HG03097 (cell line): ENCODE data around the gene TARBP2.
"Not testable (repeated sequence)": the region's sequence is repeated elsewhere in the genome, so short reads cannot be mapped to it uniquely, and the experiment has no call there.

Experiments used
- ATAC-seq: cut with Tn5 transposase; IDR thresholded peaks from one replicate; pipeline ENCODE4 v1.9.1; 2021; ENCODE audit not compliant: unreplicated experiment, low FRiP score

Gene TARBP2

DNA sequence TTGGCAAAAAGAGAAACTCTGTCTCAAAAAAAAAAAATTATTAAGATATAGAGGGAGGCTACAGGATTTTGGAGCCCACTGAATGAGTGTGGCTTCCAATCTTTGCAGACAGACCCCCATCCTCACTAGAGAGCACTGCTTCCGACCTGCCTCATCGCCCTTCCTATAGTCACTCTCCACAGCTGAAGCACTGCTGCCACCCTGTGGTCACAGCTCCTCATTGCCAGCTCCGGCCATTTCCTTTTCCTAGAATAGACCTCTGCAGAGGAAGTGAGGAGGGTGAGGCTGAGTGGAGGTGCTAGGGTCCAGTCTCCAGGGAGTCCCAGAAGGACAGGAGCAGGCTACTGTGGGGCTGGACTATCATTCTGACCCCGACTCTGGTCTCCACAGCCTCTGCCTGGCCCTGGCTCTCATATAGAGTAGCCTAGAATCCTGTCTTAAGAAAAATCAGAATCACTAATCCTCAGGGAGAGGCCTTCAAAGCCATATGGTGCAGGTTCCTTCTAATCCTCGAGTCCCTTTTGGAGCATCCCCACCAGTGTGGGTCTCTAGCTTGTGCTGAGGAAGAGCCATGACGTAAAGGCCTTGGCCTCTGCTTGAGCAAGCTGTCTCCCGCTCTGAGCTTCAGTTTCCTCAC lies 7.6 kb downstream of the TARBP2 start:
- peak; percentile 84 for ATAC-seq

DNA sequence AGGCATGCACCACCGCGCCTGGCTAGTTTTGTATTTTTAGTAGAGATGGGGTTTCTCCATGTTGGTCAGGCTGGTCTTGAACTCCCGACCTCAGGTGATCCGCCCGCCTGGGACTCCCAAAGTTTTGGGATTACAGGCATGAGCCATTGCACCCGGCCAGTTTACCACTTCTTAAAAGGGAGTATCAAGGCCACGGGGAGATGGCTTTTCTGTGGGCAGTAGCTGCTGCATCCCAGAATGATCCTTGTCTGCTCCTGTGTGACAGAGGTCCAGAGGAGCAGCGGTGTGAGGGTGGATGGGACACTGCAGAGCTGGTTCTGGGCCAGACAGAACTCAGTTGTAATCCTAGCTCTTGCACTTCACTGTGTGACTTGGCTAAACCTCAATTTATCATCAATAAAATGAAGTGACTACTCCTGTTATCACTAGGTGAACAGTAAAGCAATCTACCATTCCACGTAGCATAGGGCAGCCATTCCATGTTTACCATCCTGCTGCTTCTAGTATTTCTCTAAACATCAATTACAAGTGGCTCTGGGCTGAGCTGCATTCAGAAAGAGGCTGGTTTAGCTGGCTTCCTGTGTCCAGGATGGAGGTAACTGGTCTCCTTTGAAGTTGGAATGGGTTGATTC lies 9.2 kb downstream of the TARBP2 start:
- no peak for ATAC-seq

- ATAC-seq: no peak
Measured at GRCh38 chr12:53513712-53514410, 12.8 kb downstream of the TARBP2 start.

DNA sequence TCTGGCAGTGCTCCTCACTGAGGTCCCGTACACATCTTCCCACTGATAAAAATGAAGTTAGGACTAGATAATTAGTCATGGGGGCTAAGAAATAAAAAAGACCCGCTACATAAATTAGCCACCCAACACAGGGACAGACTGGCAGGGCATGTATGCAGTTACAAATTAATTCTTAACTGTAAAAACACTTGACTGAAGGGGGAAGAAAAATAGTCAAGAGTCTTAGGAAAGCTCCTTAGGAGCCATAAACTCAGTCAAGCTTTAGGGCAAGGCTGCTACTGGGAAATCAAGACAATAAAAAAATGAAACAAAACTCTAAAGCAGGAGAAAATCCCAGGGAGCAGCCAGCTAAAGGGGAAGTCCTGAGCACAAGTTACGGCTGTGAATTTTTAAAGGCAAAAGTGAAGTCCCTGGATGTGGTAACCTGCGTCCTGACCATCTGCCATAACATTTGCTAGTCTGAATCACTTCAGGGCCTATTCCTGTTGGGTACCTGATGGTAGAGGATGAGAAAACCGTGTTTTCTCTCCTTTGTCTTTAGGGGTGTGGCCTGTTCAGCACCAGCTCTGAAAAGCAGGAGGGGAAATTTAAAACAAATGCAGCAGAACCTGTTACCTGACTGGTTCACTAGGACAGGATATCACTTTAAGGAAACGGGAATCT lies 13.7 kb downstream of the TARBP2 start:
- no peak for ATAC-seq

DNA sequence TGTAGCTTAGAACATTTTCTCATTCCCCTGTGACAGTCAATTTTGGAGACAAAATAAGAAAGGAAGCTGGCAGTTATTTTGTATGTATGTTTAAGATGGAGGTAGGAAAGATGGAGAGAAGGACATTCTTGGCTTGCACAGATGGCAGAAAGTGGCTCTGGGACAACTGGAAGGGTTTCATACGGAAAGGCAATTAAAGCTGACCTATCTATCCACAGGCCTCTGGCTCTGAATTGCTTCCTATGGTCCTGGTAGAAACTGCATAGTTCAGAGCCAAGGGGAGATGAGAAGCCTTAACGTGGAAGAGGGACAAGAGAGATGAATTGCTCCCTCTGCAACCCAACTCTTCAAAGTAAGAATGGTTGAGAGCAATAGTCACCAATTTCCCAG lies 14.2 kb downstream of the TARBP2 start:
- ATAC-seq: no peak

DNA sequence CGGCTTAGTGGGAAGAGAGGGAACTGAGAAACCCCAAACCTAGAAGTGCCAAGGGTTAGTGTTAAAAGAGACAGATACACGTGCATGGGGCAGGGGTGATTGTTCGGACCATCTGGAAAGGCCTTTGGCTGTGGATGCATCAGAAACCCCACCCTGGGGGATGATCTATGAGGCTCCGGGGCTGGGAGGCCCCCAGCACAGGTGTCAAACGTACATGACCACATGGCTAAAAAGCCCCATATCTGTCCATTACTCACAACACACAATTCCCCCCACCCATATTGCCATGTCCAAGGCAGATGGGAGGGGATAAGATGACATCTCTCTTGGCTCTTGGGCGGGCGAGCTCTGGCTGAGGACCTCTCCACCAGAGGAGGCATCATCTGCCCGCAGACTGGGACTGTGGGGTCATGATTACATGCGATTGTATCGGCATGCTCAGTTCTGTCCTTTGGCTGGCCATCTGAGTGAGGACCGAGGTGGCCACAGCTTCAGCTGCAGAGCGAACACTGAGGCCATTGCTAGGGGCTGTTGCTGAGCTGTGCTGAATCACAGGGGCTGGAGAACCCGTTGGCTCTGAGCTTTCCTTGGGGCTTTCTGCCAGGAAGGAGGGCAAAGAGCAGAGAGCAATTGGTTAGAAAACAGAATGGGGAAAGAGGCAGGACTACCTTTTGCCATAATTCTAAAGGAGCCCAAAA lies 15.8 kb downstream of the TARBP2 start:
- no peak for ATAC-seq

DNA sequence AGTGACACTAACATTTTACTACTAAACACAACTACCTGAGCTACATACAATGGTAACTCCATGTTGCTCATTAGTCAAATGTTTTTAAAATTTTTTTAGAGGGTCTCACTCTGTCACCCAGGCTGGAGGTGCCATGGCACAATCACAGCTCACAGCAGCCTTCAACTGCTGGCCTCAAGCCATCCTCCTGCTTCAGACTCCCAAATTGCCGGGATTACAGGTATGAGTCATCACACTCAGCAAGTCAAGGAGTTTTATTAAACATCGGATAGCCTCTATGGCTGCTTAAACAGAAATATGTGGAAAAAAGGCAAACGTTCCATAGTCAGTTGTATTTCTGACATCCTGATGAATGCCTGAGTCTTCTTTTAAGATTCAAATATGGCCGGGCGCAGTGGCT lies 17.3 kb downstream of the TARBP2 start:
- ATAC-seq: no peak

DNA sequence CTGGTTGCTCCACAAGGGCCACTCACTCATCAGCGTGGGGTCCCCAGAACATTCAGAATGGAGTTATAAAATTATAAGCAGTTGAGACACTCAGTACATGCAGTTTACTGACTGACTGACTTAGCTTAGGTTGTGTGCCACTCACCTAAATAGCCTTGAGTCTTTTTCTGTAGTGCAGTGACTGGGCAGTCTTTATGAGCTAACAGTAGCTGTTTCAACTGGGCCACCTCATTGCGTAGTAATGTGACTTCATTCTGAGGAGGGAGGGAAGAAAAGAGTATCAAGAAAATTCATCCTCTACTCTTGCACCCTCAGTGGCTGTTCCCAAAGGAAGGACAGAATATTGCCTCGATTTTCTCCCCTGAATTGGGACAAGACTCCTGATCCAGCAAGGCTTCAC lies 22.0 kb downstream of the TARBP2 start:
- ATAC-seq: no peak

DNA sequence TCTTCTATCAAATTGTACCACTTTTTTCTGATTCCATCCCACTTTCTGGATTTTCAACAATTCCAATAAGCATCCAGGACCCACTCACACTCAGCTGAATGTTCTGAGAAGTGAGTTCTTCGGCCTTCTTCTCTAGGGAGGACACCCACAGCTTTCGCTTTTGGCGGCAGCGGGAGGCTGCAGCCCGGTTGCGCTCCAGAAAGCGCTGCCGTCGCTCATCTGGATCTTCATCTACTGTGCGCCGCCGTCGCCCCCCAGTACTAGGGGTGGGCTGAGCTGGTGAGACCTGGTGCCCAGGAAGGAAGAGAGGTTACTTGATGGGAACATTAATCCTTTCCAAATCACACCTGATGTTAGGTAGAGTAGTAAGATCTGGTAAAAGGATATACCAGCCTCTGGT lies 23.4 kb downstream of the TARBP2 start:
- ATAC-seq: no peak

DNA sequence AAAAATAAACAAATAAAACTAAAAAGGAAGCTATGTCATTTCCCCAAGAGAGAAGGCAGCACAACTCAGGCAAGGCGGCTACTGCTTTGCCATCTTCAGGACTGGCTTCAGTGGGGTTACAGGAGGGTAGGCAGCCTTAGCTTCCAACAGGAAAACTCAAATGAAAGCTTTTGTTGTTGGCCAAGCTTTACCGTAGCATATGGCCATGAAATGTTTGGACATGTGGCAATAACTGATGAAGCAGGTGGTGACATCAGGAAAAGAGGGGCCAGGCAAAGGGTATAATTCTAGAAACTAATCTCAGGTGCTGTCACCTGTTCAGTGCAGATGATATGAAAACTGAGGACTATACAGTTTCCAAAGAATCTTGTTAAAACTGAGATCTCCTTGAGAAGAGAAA lies 29.0 kb downstream of the TARBP2 start:
- ATAC-seq: no peak

DNA sequence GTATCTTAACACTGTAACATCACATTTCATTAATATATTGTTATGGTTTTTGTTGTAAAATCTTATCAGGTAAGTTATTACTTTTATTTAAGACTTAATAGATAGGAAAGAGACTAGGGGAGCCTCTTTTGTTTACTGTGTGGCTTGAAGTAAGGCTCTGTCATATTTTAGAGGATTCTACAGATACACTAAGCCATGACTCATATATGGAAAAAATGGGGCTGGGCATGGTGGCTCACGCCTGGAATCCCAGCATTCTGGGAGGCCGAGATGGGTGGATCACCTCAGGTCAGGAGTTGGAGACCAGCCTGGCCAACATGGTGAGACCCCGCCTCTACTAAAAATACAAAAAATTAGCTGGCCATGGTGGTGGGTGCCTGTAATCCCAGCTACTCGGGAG lies 29.8 kb downstream of the TARBP2 start:
- ATAC-seq: no peak

- ATAC-seq: no peak
Measured at GRCh38 chr12:53532021-53532420, 30.9 kb downstream of the TARBP2 start.

GRCh38 chr12:53532524-53533445 lies 31.7 kb downstream of the TARBP2 start:
- ATAC-seq: no peak

DNA sequence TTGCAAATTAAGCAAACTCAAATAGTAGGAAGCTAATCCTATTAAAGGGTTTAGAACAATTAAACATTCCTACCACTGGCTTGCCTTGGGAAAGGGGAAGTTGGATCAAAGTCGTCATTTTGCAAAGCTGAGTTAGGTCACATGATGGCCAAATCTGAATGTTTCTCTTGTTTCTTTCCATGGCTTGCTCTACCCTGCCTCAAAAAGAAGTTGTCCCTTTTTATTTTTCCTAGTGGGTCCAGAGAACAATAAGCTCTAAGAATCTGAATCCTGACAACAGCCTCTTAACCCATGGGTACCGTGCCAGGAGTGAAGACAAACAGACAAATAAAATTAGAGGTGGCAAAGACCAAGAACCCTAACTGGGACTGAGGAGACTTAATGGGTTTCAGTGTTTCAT lies 32.4 kb downstream of the TARBP2 start:
- ATAC-seq: no peak

- no peak for ATAC-seq
Measured at GRCh38 chr12:53536962-53537361, 35.9 kb downstream of the TARBP2 start.

- no peak for ATAC-seq
Measured at GRCh38 chr12:53538209-53538689, 37.2 kb downstream of the TARBP2 start.

GRCh38 chr12:53539526-53539925 lies 38.4 kb downstream of the TARBP2 start:
- no peak for ATAC-seq

DNA sequence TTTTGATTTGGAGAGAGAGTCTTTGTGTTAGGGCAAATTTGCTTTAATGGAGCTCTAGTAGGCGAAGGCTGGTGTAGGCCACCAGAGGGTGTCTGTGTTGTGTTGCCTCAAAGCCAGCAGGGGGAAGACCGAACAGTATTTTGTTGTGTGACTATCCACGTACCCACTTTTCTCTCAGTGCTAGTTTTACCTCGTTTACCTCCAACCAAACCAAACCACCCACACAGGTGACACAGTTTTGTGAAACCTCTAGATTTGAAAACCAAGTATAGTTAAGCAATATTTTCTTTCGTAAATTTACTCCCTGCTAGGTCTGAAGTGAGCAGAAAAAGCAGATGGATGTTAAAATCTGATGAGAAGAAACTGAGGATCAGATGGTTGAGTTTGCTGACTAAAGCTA lies 42.5 kb downstream of the TARBP2 start:
- ATAC-seq: no peak

- not testable (repeated sequence) for ATAC-seq
Measured at GRCh38 chr12:53548354-53548753, 47.3 kb downstream of the TARBP2 start.

DNA sequence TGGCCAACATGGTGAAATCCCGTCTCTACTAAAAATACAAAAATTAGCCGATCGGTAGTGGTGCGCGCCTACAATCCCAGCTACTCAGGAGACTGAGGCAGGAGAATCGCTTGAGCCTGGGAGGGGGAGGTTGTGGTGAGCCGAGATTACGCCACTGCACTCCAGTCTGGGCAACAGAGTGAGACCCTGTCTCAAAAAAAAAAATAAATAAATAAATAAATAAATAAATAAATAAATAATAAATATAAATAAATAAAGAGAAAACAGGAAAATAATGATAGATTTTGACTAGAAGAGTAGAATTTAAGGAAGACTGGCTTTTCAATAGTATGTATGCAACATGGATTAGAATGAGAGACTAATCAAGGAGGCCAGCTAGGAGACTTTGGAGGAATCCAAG lies 49.0 kb downstream of the TARBP2 start:
- not testable (repeated sequence) for ATAC-seq
